ENCODE data around the gene C9orf50.
A peak's percentile ranks its signal among the peaks of the same experiment; 100 is the strongest.
"Not testable (repeated sequence)": the region's sequence is repeated elsewhere in the genome, so short reads cannot be mapped to it uniquely, and the experiment has no call there.

Gene C9orf50

DNA sequence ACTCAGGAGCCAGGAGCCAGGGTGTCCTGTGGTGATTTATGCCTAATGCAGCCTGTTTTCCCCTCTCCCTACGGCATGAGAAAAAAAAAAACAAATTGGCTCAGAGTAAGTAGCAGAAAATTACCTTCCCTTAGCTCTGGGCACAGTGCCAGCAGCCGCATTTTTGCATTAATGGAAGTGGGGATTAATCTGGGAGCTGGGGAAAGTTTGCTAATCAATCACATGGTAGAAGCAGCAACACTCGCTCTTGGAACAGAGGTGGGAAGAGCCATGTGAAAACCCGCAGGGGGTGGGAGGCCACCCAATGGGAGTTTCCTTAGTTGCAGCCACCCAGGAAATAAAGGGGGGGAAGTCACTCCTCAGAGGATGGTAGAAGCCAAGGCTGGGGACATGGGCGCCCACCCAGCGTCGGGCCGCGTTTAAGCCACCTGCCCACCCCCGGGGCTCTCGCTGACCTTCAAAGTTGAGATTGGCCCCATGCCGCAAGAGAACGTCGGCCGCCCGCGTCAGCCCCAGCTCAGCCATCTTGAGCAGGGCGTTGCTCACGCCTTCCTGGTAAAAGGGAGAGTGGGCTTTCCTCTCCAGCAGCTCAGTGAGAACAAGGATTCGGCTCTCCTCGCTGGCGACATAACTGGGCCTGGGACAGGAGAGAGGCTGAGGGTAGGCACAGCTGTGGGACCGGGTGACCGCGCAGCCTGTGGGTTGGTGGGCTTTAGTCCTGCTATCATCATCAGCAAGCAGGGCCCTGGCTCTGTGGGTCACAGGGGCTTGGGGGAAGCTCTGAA, 19.4 kb upstream of the C9orf50 start:
- Histone ChIP-seq H3K27ac (ENCODE audit: low read depth in 2 of 2, low read length in 2 of 2) (no peak overlapping the region), H3K4me3 (ENCODE audit: low read length in 2 of 2) (peak overlapping the region in 1 of 2 donors; percentile 87), H3K9me3 (ENCODE audit: control insufficient read depth in 2 of 2, low read length in 2 of 2) (no peaks in the 10 kb centered on the region), H3K36me3 (ENCODE audit: control insufficient read depth in 2 of 2, insufficient read depth in 2 of 2, low read length in 2 of 2) (peaks cover 31 to 32% of the 10 kb centered on the region in 2 donors), H3K4me1 (ENCODE audit: control insufficient read depth in 2 of 2, insufficient read depth in 2 of 2, low read length in 2 of 2) (peaks cover 17 to 18% of the 10 kb centered on the region in 2 donors), H3K9ac (ENCODE audit: low read depth in 1 of 2, low read length in 2 of 2) (peak overlapping the region in 1 of 2 donors; percentile 86), H3K27me3 (ENCODE audit: control insufficient read depth in 2 of 2, insufficient read depth in 2 of 2, low read length in 2 of 2) (no peaks in the 10 kb centered on the region)

DNA sequence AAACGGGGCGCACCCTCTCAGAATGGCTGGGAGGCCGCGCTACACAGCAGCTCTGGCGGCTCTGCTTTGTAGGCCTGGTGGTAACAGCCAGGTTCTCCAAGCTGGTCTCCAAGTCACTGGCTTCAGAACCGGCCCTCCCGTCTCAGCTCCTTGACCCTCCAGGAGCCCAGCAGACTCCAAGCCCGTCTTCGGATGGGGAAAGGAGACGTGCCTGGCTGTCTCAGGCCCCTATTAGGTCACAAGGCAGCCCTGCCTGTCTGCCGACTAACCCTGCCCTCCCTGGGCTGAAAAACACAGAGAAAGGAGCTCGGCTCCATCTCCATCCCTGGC, 18.8 kb upstream of the C9orf50 start:
- Histone ChIP-seq H3K9me3 (ENCODE audit: control insufficient read depth in 2 of 2, low read length in 2 of 2) (no peaks in the 10 kb centered on the region), H3K9ac (ENCODE audit: low read depth in 1 of 2, low read length in 2 of 2) (no peak overlapping the region), H3K4me3 (ENCODE audit: low read length in 2 of 2) (no peak overlapping the region), H3K4me1 (ENCODE audit: control insufficient read depth in 2 of 2, insufficient read depth in 2 of 2, low read length in 2 of 2) (peaks cover 17 to 18% of the 10 kb centered on the region in 2 donors), H3K36me3 (ENCODE audit: control insufficient read depth in 2 of 2, insufficient read depth in 2 of 2, low read length in 2 of 2) (peaks cover 36 to 38% of the 10 kb centered on the region in 2 donors), H3K27me3 (ENCODE audit: control insufficient read depth in 2 of 2, insufficient read depth in 2 of 2, low read length in 2 of 2) (no peaks in the 10 kb centered on the region), H3K27ac (ENCODE audit: low read depth in 2 of 2, low read length in 2 of 2) (no peak overlapping the region)

DNA sequence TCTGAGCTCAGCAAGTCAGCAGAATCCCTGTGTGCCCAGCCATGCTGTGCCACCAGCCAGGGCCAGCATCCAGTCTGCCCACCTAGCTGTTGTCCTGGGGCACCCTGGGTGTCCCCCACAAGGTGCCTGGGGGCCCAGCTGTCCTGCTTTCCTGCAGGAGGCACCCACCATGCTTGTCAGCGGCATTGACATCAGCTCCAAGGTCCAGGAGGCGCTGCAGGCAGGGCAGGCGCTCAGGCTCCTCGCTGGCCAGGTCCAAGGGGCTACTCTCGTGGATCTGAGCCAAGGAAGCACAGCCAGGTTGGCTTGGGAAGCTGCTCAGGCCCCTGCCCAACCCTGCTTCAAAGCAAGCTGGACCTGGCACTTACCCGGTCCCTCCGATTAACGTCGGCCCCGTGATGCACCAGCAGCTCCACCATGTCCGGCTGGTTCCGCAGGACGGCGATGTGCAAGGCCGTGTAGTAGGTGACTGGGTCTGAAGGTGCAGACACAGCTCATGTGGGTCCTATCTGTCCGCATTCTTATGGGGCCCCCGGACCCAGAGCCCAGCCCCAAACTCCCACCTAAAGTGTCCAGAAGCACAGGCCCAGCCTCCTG, 18.2 kb upstream of the C9orf50 start:
- Histone ChIP-seq H3K4me3 (ENCODE audit: low read length in 2 of 2) (no peak overlapping the region), H3K4me1 (ENCODE audit: control insufficient read depth in 2 of 2, insufficient read depth in 2 of 2, low read length in 2 of 2) (peaks cover 17 to 18% of the 10 kb centered on the region in 2 donors), H3K27me3 (ENCODE audit: control insufficient read depth in 2 of 2, insufficient read depth in 2 of 2, low read length in 2 of 2) (no peaks in the 10 kb centered on the region), H3K9ac (ENCODE audit: low read depth in 1 of 2, low read length in 2 of 2) (no peak overlapping the region), H3K9me3 (ENCODE audit: control insufficient read depth in 2 of 2, low read length in 2 of 2) (no peaks in the 10 kb centered on the region), H3K36me3 (ENCODE audit: control insufficient read depth in 2 of 2, insufficient read depth in 2 of 2, low read length in 2 of 2) (peaks cover 39 to 42% of the 10 kb centered on the region in 2 donors), H3K27ac (ENCODE audit: low read depth in 2 of 2, low read length in 2 of 2) (no peak overlapping the region)

- no peaks in the 10 kb centered on the region for H3K27me3 ChIP-seq (ENCODE audit: control insufficient read depth in 2 of 2, insufficient read depth in 2 of 2, low read length in 2 of 2)
- peaks cover 52 to 54% of the 10 kb centered on the region in 2 donors for H3K36me3 ChIP-seq (ENCODE audit: control insufficient read depth in 2 of 2, insufficient read depth in 2 of 2, low read length in 2 of 2)
- H3K4me3 ChIP-seq (ENCODE audit: low read length in 2 of 2), result no peak overlapping the region
- H3K9me3 ChIP-seq (ENCODE audit: control insufficient read depth in 2 of 2, low read length in 2 of 2), result no peaks in the 10 kb centered on the region
- peaks cover 17 to 18% of the 10 kb centered on the region in 2 donors for H3K4me1 ChIP-seq (ENCODE audit: control insufficient read depth in 2 of 2, insufficient read depth in 2 of 2, low read length in 2 of 2)
- H3K27ac ChIP-seq (ENCODE audit: low read depth in 2 of 2, low read length in 2 of 2), result no peak overlapping the region
- H3K9ac ChIP-seq (ENCODE audit: low read depth in 1 of 2, low read length in 2 of 2), result no peak overlapping the region
Observed at GRCh38 chr9:129637673-129638439, 17.0 kb upstream of the C9orf50 start.

GRCh38 chr9:129637102-129637501, 16.2 kb upstream of the C9orf50 start:
- H3K36me3 ChIP-seq (ENCODE audit: control insufficient read depth in 2 of 2, insufficient read depth in 2 of 2, low read length in 2 of 2), result peaks cover 52 to 59% of the 10 kb centered on the region in 2 donors
- H3K4me3 ChIP-seq (ENCODE audit: low read length in 2 of 2), result no peak overlapping the region
- H3K9ac ChIP-seq (ENCODE audit: low read depth in 1 of 2, low read length in 2 of 2), result no peak overlapping the region
- peaks cover 12 to 16% of the 10 kb centered on the region in 2 donors for H3K4me1 ChIP-seq (ENCODE audit: control insufficient read depth in 2 of 2, insufficient read depth in 2 of 2, low read length in 2 of 2)
- no peak overlapping the region for H3K27ac ChIP-seq (ENCODE audit: low read depth in 2 of 2, low read length in 2 of 2)
- H3K27me3 ChIP-seq (ENCODE audit: control insufficient read depth in 2 of 2, insufficient read depth in 2 of 2, low read length in 2 of 2), result no peaks in the 10 kb centered on the region
- H3K9me3 ChIP-seq (ENCODE audit: control insufficient read depth in 2 of 2, low read length in 2 of 2), result no peaks in the 10 kb centered on the region

- not testable (repeated sequence) for H3K4me3 ChIP-seq (ENCODE audit: low read length in 2 of 2); H3K27me3 ChIP-seq (ENCODE audit: control insufficient read depth in 2 of 2, insufficient read depth in 2 of 2, low read length in 2 of 2); H3K9ac ChIP-seq (ENCODE audit: low read depth in 1 of 2, low read length in 2 of 2); H3K9me3 ChIP-seq (ENCODE audit: control insufficient read depth in 2 of 2, low read length in 2 of 2); H3K27ac ChIP-seq (ENCODE audit: low read depth in 2 of 2, low read length in 2 of 2)
- Histone ChIP-seq H3K36me3 (ENCODE audit: control insufficient read depth in 2 of 2, insufficient read depth in 2 of 2, low read length in 2 of 2) (peaks cover 55 to 59% of the 10 kb centered on the region in 2 donors), H3K4me1 (ENCODE audit: control insufficient read depth in 2 of 2, insufficient read depth in 2 of 2, low read length in 2 of 2) (peaks cover 10 to 11% of the 10 kb centered on the region in 2 donors)
Observed at GRCh38 chr9:129636343-129636742, 15.4 kb upstream of the C9orf50 start.

- peaks cover 57 to 62% of the 10 kb centered on the region in 2 donors for H3K36me3 ChIP-seq (ENCODE audit: control insufficient read depth in 2 of 2, insufficient read depth in 2 of 2, low read length in 2 of 2)
- H3K27me3 ChIP-seq (ENCODE audit: control insufficient read depth in 2 of 2, insufficient read depth in 2 of 2, low read length in 2 of 2), result no peaks in the 10 kb centered on the region
- no peak overlapping the region for H3K27ac ChIP-seq (ENCODE audit: low read depth in 2 of 2, low read length in 2 of 2)
- H3K4me1 ChIP-seq (ENCODE audit: control insufficient read depth in 2 of 2, insufficient read depth in 2 of 2, low read length in 2 of 2), result peaks cover under 1 to 2% of the 10 kb centered on the region in 2 donors
- no peak overlapping the region for H3K4me3 ChIP-seq (ENCODE audit: low read length in 2 of 2)
- no peak overlapping the region for H3K9ac ChIP-seq (ENCODE audit: low read depth in 1 of 2, low read length in 2 of 2)
- H3K9me3 ChIP-seq (ENCODE audit: control insufficient read depth in 2 of 2, low read length in 2 of 2), result no peaks in the 10 kb centered on the region
Observed at GRCh38 chr9:129635099-129636065, 14.5 kb upstream of the C9orf50 start.

- Histone ChIP-seq H3K9ac (ENCODE audit: low read depth in 1 of 2, low read length in 2 of 2) (no peak overlapping the region), H3K9me3 (ENCODE audit: control insufficient read depth in 2 of 2, low read length in 2 of 2) (no peaks in the 10 kb centered on the region), H3K27me3 (ENCODE audit: control insufficient read depth in 2 of 2, insufficient read depth in 2 of 2, low read length in 2 of 2) (no peaks in the 10 kb centered on the region), H3K27ac (ENCODE audit: low read depth in 2 of 2, low read length in 2 of 2) (no peak overlapping the region), H3K4me3 (ENCODE audit: low read length in 2 of 2) (no peak overlapping the region), H3K4me1 (ENCODE audit: control insufficient read depth in 2 of 2, insufficient read depth in 2 of 2, low read length in 2 of 2) (no peaks in the 10 kb centered on the region), H3K36me3 (ENCODE audit: control insufficient read depth in 2 of 2, insufficient read depth in 2 of 2, low read length in 2 of 2) (peaks cover 51 to 59% of the 10 kb centered on the region in 2 donors)
Observed at GRCh38 chr9:129633848-129634247, 12.9 kb upstream of the C9orf50 start.

DNA sequence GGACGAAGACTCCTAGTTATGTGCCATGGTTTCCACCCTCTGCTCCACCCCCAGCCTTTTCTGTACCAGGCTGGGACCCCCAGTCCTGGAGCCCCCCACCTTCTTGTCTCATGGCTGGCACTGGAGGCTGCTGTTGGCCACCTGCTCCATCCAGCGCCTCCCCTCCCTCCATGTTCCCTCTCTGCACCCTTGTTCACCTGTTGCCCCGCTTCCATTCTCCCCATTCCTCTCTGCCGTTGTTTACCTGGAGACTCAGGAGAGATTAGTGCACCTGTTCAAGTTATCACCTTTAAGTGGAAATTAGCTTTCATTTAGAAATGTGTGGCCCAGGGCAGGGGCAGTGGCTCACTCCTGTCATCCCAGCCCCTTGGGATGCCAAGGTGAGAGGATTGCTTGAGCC, 12.3 kb upstream of the C9orf50 start:
- no peak overlapping the region for H3K27ac ChIP-seq (ENCODE audit: low read depth in 2 of 2, low read length in 2 of 2)
- peaks cover 46 to 53% of the 10 kb centered on the region in 2 donors for H3K36me3 ChIP-seq (ENCODE audit: control insufficient read depth in 2 of 2, insufficient read depth in 2 of 2, low read length in 2 of 2)
- H3K9me3 ChIP-seq (ENCODE audit: control insufficient read depth in 2 of 2, low read length in 2 of 2), result no peaks in the 10 kb centered on the region
- no peaks in the 10 kb centered on the region for H3K27me3 ChIP-seq (ENCODE audit: control insufficient read depth in 2 of 2, insufficient read depth in 2 of 2, low read length in 2 of 2)
- no peak overlapping the region for H3K9ac ChIP-seq (ENCODE audit: low read depth in 1 of 2, low read length in 2 of 2)
- H3K4me1 ChIP-seq (ENCODE audit: control insufficient read depth in 2 of 2, insufficient read depth in 2 of 2, low read length in 2 of 2), result peaks cover 0 to 4% of the 10 kb centered on the region in 2 donors
- no peak overlapping the region for H3K4me3 ChIP-seq (ENCODE audit: low read length in 2 of 2)
